Osteocyte (in vitro differentiated cells): ENCODE data around the gene SPTB. TPM values are rescaled to one million over a fixed set of nuclear protein-coding genes. Genes with fewer than 3 reads are reported as not detected.

Experiments used
- DNase-seq: peaks from one replicate; pipeline ENCODE4 v3.0.0; 2021; ENCODE audit warnings: mixed read lengths; ENCODE audit not compliant: unreplicated experiment; ENCODE audit errors: extremely low spot score
- H3K27ac Mint-ChIP-seq: one replicate; pipeline ENCODE4 v1.8.0; 2021; ENCODE audit warnings: mild to moderate bottlenecking, mixed read lengths; ENCODE audit not compliant: unreplicated experiment
- H3K27me3 Mint-ChIP-seq: one replicate; pipeline ENCODE4 v1.8.0; 2021; ENCODE audit warnings: mixed read lengths; ENCODE audit not compliant: unreplicated experiment
- H3K36me3 Mint-ChIP-seq: one replicate; pipeline ENCODE4 v1.8.0; 2021; ENCODE audit warnings: mixed read lengths; ENCODE audit not compliant: unreplicated experiment
- H3K4me1 Mint-ChIP-seq: one replicate; pipeline ENCODE4 v1.8.0; 2021; ENCODE audit warnings: mixed read lengths; ENCODE audit not compliant: unreplicated experiment
- H3K4me3 Mint-ChIP-seq: one replicate; pipeline ENCODE4 v1.8.0; 2021; ENCODE audit warnings: mild to moderate bottlenecking, moderate library complexity, mixed read lengths; ENCODE audit not compliant: unreplicated experiment
- H3K9me3 Mint-ChIP-seq: one replicate; pipeline ENCODE4 v1.8.0; 2021; ENCODE audit warnings: mixed read lengths; ENCODE audit not compliant: unreplicated experiment
- CTCF ChIP-seq: fragments of 200-600 bp; sonication (generic); IDR thresholded peaks from 2 replicates; pipeline ENCODE4 v1.5.0; 2021; ENCODE audit warnings: antibody characterized with exemption, mild to moderate bottlenecking, moderate library complexity
- total RNA-seq: library from RNA; stranded (reverse); gene quantifications from 2 replicates; pipeline ENCODE4 v1.2.1, GENCODE V29; 2021

The SPTB gene
- total RNA-seq, 1 donor from 2014 or later = 0.35 TPM

- DNase-seq = no peak
- Mint-ChIP-seq H3K27ac (no peak overlapping the region), H3K36me3 (peaks cover 1% of the 10 kb centered on the region), H3K4me3 (no peak overlapping the region), H3K9me3 (no peaks in the 10 kb centered on the region), H3K27me3 (no peaks in the 10 kb centered on the region), H3K4me1 (no peaks in the 10 kb centered on the region)
- no peak for TF ChIP-seq CTCF
Measured at GRCh38 chr14:64775081-64775777, 104.5 kb downstream of the SPTB start.

- H3K27ac Mint-ChIP-seq = no peak overlapping the region
- TF ChIP-seq CTCF = no peak
- no peak overlapping the region for H3K4me3 Mint-ChIP-seq
- no peaks in the 10 kb centered on the region for H3K27me3 Mint-ChIP-seq
- peaks cover 1% of the 10 kb centered on the region for H3K36me3 Mint-ChIP-seq
- no peak for DNase-seq
- no peaks in the 10 kb centered on the region for H3K9me3 Mint-ChIP-seq
- no peaks in the 10 kb centered on the region for H3K4me1 Mint-ChIP-seq
Measured at GRCh38 chr14:64774272-64774671, 105.4 kb downstream of the SPTB start.

GRCh38 chr14:64773577-64773976 is 106.1 kb downstream of the SPTB start:
- Mint-ChIP-seq H3K36me3 (peaks cover 1% of the 10 kb centered on the region), H3K27ac (no peak overlapping the region), H3K4me3 (no peak overlapping the region), H3K4me1 (no peaks in the 10 kb centered on the region), H3K27me3 (no peaks in the 10 kb centered on the region), H3K9me3 (no peaks in the 10 kb centered on the region)
- TF ChIP-seq CTCF = no peak
- DNase-seq = no peak

- Mint-ChIP-seq H3K4me3 (no peak overlapping the region), H3K36me3 (peaks cover 1% of the 10 kb centered on the region), H3K27ac (no peak overlapping the region), H3K9me3 (no peaks in the 10 kb centered on the region), H3K4me1 (no peaks in the 10 kb centered on the region), H3K27me3 (no peaks in the 10 kb centered on the region)
- no peak for DNase-seq
- no peak for TF ChIP-seq CTCF
Measured at GRCh38 chr14:64773046-64773445, 106.7 kb downstream of the SPTB start.

- Mint-ChIP-seq H3K36me3 (peaks cover 1% of the 10 kb centered on the region), H3K27me3 (no peaks in the 10 kb centered on the region), H3K4me1 (no peaks in the 10 kb centered on the region), H3K4me3 (no peak overlapping the region), H3K27ac (no peak overlapping the region), H3K9me3 (no peaks in the 10 kb centered on the region)
- no peak for DNase-seq
- TF ChIP-seq CTCF = peak; percentile 11
Measured at GRCh38 chr14:64772397-64772950, 107.2 kb downstream of the SPTB start.
